GM12892 (cell line): ENCODE data around the gene RAB40A.

Source experiments
- POLR2A ChIP-seq: IDR thresholded peaks from 2 replicates; pipeline ENCODE4 v1.6.1; 2011; ENCODE audit warnings: low read depth, low read length, control low read depth
- POLR2AphosphoS5 ChIP-seq: IDR thresholded peaks from 2 replicates; pipeline ENCODE4 v1.6.1; 2011; ENCODE audit warnings: low read depth, low read length, control low read depth
- TAF1 ChIP-seq: IDR thresholded peaks from 2 replicates; pipeline ENCODE4 v1.6.1; 2011; ENCODE audit warnings: low read depth, mild to moderate bottlenecking, control low read depth, low read length, borderline replicate concordance

GRCh38 chrX:103495786-103496185, 23.5 kb downstream of the RAB40A start:
- TF ChIP-seq POLR2A (no peak), POLR2AphosphoS5 (no peak), TAF1 (no peak)
